HK-2 (cell line): ENCODE results near the gene PER1.
A peak's percentile ranks its signal among the peaks of the same experiment; 100 is the strongest.
"Not testable (repeated sequence)": the region's sequence is repeated elsewhere in the genome, so short reads cannot be mapped to it uniquely, and the experiment has no call there.

Experiments
- DNase-seq: peaks from one replicate; pipeline ENCODE4 v3.0.0-alpha.2; 2018; ENCODE audit not compliant: unreplicated experiment

Gene PER1

DNA sequence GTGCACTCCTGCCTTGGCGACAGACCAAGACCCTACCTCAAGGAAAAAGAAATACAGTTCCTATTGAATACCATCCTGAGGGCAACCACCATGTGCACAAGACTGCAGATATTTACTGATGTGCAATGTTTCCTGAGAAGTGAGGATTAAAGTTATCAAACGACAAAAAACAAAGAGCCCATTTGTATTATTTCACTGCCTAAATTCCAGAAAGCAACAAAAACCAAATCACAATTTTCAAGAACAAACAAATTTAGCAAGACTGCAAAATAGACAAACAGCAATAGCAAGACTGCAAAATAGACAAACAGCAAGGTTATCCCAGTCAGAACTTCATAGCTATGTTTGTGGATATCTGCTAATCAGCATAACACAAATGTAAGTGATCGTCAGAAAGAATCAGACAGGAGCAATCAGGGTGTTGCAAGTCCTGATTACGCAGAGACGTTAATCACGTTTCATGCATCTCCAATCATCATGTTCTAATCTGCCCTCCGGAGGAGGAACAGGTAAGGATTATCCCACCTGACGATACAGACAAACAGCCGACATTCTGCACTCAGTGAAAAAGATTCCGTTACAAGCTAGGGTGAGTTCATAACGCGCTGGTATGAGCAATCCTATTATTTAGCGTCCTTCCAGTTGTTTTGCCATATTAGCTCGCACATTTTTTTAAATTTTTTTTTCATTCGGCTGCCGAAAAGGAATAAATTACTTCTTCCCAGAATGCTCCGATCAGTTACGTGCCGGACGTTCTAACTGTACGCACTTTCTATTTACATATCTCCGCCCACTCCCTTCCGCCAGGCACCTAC, 21.1 kb upstream of the PER1 start:
- DNase-seq = peak; percentile 79

DNA sequence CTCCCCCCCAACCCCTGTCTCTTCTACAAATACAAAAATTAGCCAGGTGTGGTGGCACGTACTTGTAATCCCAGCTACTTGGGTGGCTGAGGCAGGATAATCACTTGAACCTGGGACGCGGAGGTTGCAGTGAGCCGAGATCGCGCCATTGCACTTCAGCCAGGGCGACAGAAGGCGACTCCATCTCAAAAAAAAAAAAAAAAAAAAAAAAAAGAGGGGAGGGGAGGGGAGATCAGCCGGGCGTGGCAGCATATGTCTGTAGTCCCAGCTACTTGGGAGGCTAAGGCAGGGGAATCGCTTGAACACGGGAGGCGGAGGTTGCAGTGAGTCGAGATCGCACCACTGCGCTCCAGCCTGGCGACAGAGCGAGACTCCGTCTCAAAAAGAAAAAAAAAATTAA, 18.0 kb upstream of the PER1 start:
- DNase-seq = not testable (repeated sequence)

DNA sequence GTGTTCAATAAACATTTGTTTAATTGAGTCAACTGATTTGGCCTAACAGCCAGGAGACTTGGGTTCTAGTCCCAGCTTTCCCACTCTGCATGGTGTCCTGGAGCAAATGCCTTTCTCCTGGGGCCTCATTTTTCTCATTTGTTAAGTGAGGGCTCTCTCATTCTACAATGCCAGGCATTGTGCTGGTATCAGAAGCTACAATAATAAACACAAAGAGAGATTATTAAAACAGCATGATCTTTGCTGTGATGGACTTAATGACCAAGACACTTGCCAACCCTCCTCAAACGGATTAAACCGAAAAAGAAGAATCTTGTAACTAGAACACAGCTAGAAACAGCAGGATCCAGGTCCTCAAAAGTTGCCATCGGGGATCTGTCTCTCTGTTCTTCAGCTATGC, 15.3 kb upstream of the PER1 start:
- no peak for DNase-seq

DNA sequence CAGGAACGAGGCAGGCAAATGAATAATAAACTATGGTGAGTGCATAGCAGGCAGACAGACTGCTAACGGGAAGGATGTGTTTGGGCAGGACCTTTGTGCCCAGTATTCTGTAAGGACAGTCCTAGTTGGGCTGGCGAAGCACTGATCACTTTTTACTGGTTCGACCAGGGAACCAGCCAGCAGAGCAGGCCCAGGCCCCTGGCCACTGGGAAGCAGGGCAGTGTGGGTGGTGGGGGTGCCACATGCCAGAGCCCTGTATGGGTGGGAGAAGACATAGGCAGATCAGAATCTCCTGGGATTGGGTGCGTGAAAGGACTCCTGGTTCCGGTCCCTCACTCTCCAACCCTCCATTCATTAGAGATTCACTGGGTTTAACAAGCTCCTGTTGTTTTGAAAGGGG, 14.5 kb upstream of the PER1 start:
- DNase-seq = no peak

DNA sequence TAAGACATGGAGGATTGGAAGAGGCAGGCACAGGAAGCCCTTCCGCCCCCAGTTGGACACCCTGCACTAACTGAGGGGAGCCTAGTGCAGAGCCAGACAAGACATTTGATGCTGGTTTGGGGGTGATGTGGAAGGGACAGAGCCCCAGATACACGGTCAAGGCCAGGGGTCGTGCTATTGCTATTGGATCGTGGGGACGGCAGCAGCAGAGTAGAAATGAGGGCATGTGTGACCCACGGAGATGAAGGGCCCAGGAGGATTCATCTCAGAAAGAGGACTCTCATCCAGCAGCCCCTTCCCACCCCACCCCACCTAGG, 12.6 kb upstream of the PER1 start:
- DNase-seq = no peak

DNA sequence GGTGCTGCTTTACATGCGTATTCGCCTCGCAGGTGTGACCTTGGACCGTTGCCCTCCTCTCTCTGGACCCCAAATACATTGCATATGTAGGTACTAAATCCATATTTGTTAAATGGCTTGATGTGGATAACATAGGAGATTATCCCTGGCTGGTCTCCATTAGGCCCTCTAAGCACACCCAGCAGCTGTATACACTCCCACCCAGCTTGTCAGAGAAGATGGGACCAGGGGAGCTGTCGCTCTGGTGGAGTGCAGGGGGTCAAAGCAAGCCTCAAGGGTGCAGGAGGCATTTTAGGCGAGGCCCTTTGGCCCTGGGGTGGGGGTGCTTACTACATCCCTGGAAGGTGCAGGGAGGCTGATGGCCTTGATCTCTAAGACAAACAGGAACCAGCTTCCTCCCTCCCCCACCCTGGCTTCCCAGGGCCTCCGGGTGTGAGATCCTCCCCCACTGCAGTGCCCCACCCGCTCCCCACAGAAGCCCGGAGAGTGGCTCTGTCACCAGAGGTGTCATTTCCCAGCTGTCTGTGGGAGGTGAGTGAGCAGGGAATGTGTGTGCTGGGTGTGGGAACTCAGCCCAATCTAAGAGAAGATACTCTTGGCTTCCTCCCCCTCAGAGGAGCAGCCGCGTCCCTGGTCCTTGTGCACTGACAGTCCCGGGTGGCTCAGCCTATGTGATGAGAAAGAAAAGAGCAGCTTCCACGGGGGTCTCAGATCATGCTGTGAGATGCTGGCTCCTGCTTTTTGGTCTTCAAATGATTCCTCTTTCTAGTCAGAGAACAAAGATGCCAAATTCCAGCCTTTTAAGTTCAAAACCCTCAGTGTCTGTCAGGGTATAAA, 12.0 kb upstream of the PER1 start:
- DNase-seq = peak; percentile 61

DNA sequence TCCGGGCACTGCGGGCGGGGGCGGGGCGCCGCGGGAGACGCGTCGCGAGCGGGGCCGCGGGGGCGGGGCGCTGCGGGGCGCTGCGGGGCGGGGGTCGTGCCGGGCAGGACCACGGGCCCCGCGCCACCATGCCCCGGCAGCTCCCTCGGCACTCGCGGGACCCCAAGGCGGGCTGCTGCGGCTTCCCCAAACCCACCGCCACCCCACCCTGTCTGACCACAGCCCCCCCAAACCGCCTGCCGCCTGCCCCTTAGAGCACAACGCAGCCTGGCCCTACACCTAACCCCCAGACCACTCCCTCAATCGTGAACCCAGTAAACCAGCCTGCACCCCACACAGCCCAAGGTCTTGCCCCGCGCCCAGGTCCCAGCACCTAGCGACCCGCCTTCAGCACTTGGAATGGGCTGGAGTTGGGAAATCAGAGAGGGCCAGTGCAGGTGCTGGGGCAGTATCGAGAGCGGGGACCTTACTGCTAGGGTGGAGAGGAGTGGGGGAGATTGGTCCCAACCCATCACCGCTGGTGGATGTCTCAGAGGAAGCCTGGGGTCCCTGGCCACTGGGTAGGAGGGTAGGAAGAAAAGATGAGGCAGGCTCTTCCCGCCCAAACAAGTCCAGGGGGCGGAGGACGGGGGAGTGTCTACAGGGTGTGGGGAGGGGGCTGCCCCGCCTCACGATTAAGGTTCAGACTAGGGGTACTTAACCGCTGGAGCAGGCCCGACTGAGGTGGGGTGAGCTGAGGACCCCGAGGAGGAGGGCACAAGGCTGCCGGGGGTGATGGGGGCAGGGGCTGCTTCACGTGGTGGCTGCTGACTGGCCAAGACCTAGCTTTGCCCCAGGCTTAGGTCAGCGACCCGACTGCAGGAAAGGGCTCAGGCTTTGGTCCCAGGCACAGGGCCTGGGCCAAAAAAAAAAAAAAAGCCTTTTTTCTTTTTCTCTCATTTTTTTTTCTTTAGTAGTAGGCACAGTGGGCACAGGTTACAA, 11.1 kb upstream of the PER1 start:
- DNase-seq = no peak

DNA sequence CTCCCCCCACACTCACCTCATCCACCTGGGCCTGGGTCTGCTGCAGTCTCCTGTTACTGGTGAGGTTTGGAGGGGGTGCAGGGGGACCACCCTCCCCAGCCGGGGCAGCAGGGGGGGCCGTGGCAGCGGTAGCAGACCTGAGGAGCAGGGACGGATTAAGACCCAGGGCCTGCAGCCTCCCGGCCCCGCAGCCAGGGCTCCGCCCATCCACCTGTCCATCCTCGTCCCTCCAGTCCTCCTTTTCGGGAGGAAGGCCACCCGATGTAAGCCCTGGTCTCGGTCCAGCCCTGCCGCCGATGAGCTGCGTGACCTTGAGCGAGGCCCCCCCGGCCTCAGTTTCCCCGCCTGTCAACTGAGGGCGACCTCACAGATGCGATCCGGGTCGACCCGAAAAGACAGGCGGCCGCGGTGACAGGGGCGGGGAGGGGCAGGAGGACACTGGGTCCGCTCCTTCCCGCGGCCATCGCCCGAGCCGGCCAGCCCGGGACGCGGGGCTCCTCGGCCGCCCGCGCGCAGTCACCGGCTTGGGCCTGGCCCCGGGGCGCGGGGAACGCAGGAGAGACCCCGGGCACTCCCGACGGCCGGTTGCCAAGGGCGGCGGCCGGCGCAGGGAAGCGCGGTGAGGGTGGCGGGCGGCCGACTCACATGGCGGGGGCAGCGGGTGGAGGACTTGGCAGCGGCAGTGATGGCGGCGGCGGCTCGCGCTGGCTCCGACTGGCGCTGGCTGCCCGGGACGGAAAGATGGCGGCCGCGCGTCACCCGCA, 10.2 kb upstream of the PER1 start, which contains the start of gene VAMP2:
Gene VAMP2, minus strand, starts transcription at position 716 of the 764 bp plus-strand sequence. Its CDS starts 69 bp downstream, at position 647.
- peak; percentile 54 for DNase-seq

DNA sequence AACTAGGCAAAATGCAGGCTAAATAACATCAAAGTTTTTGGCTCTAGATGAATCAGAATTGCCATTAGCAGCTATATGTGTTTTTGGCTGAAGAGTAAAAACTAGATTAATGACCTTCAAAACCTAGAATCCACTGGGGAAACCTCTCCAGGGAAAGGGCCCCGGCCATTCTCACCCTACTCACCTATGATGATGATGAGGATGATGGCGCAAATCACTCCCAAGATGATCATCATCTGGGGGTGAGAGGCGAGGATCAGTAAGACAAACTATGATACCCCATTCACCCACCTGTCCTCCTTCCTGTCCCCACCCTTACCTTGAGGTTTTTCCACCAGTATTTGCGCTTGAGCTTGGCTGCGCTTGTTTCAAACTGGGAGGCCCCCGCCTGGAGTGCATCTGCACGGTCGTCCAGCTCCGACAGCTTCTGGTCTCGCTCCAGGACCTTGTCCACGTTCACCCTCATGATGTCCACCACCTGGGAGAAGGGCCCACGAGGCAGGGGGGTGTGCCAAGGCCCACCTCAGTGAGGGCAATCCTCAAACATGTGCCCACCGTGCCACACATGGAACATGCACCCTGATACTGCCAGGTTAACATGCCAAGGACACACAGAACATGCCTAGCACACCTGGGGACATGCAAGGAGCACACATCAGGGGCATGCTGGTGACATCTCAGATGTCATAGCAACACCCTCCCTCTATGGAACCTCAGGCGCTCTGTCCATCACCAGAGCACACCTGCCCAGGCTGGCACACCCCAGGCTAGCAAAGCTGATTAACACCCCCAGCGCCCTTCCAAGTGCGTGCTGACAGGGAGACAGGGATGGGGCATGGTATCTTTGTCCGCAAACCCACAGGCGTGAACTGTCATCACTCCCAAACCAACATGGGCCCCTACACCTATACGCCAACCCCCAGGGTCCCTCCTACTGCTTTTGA, 9.4 kb upstream of the PER1 start:
- DNase-seq = no peak

DNA sequence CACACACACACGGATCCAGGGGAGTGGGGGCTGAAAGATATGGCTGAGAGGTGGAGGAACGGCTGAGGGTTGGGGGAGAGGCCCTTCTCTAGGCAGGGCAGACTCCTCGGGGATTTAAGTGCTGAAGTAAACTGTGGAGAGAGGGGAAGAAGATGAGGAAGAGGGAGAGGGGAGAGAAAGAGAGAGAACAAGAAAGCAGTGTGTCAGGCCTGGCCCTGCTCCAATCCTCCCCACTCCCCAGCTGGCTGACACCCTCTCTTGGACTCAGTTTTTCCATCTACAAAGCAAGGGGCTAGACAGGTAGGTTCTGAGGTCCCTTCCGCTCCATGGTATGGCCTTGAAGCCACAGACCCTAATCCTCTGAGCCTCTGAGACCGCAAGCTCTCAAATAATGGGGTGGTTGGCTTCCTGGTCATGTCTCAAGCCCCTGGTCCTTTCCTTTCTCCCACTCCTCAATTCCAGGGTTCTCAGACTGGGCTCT, 8.6 kb upstream of the PER1 start:
- no peak for DNase-seq

DNA sequence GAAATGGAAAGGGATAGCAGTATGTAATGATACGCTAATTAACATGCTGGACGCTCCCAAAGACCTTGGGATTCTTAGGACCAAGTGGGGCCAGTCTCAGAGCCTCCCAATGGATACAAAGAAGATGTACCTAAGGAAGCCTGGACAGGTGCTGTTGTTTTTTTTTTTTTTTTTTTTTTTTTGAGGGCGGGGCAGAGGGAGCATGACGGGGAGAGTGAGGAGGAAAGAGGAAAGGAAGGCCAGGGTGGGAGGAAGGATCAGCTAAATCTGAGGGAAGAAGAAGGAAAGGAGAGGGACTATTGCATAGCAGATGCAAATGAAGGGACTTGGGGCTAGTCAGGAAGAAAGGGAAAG, 8.0 kb upstream of the PER1 start:
- no peak for DNase-seq

DNA sequence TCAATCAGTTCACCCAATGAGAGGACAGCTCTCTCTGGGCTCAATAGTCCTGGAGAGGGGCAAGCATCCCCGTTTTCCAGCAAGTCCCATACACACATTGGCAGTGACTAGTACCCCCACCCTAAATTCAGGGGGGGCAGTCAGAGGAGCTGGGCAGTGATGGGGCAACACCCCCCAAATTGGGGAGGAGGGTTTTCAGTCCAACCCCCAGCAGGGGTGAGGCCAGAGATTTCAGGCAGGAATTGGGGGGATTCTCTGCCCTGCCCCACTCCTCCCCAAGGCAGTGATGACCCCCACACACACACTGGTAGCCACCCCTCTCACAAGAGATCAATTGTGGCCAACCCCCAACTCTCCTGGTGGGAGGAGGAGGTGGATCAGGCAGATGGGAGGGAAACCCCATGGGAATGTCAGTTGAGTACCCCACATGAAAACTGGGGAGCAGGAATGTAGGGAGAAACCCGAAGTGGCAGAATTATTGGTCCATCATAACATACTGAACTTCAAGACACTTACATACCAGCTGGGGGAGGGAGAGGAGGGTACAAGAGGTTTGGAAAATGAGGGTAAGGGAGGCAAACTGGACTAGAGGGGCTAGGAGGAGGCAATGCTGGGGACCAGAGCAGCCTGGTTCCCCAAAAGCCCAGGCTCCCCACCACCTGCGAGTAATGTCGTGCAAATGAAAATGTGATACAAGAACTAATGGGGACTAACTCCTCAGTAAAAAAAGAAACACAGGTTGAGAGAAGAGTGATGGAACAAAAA, 7.4 kb upstream of the PER1 start:
- DNase-seq = no peak

DNA sequence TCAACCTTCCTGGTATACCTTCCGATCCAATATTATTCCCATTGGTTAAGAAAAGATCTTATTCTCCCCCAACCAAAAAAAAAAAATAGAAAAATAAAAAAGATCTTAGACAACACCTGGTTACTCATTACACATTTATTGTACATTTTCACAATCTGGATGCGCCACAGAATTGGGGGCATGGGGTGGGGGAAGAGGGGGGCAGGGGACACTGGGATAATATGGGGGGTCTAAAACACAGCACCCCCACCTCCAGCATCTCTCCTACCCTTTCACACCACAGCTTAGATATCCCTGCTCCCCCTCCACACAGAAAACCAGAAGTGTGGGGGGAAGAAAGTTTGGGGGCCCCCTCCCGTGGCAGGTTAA, 6.8 kb upstream of the PER1 start:
- no peak for DNase-seq

DNA sequence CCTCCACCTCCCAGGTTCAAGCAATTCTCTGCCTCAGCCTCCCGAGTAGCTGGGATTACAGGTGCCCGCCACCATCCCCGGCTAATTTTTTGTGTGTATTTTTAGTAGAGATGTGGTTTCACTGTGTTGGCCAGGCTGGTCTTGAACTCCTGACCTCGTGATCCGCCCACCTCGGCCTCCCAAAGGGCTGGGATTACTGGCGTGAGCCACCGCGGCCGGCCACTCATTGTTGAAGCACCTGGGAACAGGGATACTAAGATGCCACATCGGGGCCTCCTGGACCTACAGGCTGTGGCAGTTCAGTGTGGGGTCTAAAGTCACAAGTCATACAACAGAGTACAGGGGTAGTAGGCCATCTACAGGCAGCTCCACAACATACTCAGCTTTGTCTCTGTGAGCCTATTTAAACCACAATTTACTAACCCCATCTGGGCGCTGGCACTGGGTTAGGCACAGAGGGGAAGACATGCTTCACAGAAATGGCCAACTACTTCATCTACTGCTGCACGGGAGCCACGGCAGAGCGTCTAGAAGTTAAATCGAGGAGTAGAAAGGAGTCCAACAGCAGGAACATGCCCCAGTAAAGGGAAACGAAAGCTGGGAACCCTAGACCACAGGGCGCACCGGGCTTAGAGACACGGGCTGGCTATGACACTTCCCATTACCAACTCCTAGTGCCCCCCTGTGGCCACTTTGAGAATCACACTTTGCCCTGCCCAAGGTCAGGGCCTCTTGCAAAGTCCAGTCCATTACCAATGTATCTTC, 6.2 kb upstream of the PER1 start:
- peak; percentile 90 for DNase-seq

DNA sequence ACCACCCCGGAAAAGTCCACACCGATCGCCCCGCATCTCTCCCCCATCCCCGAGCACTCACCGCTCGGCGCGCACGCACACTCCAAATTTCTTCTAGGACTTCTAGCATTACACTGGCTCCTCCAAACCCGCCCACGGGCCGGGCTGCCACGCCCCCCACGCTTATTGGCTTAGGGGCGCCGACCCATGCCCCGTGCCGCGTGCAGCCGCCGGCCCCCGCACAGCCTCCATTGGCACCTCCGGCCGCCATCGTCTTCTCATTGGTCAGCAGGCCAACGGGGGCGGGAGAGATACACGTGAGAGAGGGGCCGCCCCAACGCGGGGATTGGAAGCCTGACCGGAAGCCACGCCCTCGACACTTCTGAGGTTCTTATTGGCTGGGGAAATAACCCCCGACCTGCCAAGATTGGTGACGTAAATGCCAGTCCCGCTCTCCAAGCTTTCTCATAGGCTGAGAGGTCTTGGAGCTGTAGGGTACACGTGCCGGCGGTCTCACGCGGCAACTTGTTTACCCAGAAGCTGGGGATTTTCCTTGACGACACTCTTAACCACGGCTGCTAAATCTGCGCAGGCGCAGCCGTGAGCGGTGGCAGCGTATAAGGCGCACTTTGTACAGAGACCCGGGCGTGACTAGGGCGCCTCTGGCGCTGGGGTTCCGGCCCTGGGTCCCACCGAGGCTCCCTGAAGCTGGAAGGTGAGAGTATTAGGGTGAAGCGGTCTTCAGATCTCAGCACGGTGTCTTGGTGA, 4.2 kb upstream of the PER1 start:
- DNase-seq = peak; percentile 100

DNA sequence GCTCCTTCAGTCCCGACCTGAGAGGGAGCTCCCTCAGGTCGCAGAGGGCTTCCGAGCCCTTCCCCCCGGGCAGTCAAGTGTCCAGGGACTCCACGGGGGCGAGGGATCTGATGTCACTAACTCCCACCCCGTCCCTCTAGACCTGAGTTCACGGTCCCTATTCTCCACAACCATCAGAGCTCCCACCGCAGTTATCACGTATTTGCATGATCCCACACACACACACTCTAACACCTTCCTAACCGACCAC, 3.7 kb upstream of the PER1 start:
- no peak for DNase-seq

DNA sequence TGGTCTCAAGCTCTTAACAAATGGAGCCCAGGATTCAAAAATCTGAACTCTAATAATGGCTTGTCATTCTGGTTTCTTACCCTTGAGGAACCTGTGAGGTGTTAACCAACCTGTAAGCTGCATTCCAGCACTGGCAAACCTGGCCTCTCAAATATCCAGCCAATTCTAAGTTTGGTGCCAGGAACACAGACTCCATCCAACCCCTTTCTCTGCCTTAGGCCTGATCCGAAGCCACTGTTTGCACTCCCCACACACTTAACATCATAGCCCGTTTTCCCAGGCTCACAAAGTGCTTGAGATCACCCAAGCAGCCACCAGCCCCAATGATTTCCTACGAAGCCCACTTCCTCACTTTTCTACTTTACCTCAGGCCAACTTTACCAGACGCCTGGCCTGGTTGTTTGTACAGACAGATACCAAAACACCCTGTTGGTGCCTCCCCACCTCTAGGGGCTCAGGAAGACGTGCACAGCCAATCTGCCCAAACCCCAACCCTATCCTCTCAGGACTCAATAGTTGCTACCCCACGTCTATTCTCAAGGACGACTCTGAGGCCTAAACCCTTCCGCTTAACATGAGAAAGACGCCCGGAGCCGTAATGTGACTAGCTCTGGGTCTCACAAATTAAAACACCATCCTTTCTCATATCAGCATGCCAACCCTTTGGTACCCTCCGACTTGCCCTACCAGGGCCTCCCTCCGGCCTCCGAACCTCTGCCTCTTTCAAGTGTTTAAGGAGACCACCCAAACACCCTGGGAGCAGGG, 3.2 kb upstream of the PER1 start:
- DNase-seq = no peak
